Activated naive CD4-positive, alpha-beta T cell treated with anti-CD3 and anti-CD28 coated beads, Interleukin-2, amount 50 U/mL, for 72 hours (primary cell): ENCODE results near the gene BCDIN3D. TPM values are rescaled to one million over a fixed set of nuclear protein-coding genes. Genes with fewer than 3 reads are reported as not detected.
"Not testable (repeated sequence)": the region's sequence is repeated elsewhere in the genome, so short reads cannot be mapped to it uniquely, and the experiment has no call there.

Experiments
- ATAC-seq, 2 donors: fragments of 150-1000 bp; cut with Tn5 transposase; 2 replicates each; pipeline ENCODE4 v1.10.0; 2021; ENCODE audit warnings: mild to moderate bottlenecking in 2 of 2, moderate library complexity in 2 of 2
- DNase-seq, 2 donors: peaks; one replicate each; pipeline ENCODE4 v3.0.0; 2021 to 2022; ENCODE audit warnings: low spot score in 2 of 2
- H3K27ac Mint-ChIP-seq, 2 donors: one replicate each; pipeline ENCODE4 v1.8.0; 2022; ENCODE audit warnings: mild to moderate bottlenecking in 2 of 2, mixed read lengths in 2 of 2
- H3K36me3 Mint-ChIP-seq, 2 donors: one replicate each; pipeline ENCODE4 v1.8.0; 2022; ENCODE audit warnings: mixed read lengths in 2 of 2
- H3K9me3 Mint-ChIP-seq, 2 donors: one replicate each; pipeline ENCODE4 v1.8.0; 2022; ENCODE audit warnings: mixed read lengths in 2 of 2
- total RNA-seq, 2 donors: library from RNA; stranded (reverse); gene quantifications; one replicate each; pipeline ENCODE4 v1.2.3, GENCODE V29; 2022

BCDIN3D gene
- total RNA-seq, 2 donors from 2014 or later, result 2.5 to 5.4 TPM

- no peak for ATAC-seq
- Mint-ChIP-seq H3K9me3 (peaks cover 31 to 32% of the 10 kb centered on the region in 2 donors), H3K27ac (no peak overlapping the region), H3K36me3 (no peaks in the 10 kb centered on the region)
- no peak for DNase-seq
Observed at GRCh38 chr12:49881415-49882247, 38.7 kb upstream of the BCDIN3D start.

GRCh38 chr12:49880756-49881414 lies 38.0 kb upstream of the BCDIN3D start:
- ATAC-seq, result no peak
- DNase-seq, result no peak
- no peak overlapping the region for H3K27ac Mint-ChIP-seq
- no peaks in the 10 kb centered on the region for H3K36me3 Mint-ChIP-seq
- H3K9me3 Mint-ChIP-seq, result peaks cover 31 to 32% of the 10 kb centered on the region in 2 donors

- H3K9me3 Mint-ChIP-seq, result peaks cover 31 to 32% of the 10 kb centered on the region in 2 donors
- not testable (repeated sequence) for H3K27ac Mint-ChIP-seq, DNase-seq, ATAC-seq, H3K36me3 Mint-ChIP-seq
Observed at GRCh38 chr12:49879065-49879464, 36.2 kb upstream of the BCDIN3D start.

GRCh38 chr12:49878021-49878420 lies 35.1 kb upstream of the BCDIN3D start:
- no peak overlapping the region for H3K27ac Mint-ChIP-seq
- ATAC-seq (no peak), DNase-seq (no peak)
- H3K9me3 Mint-ChIP-seq, result peaks cover 31 to 32% of the 10 kb centered on the region in 2 donors
- H3K36me3 Mint-ChIP-seq, result no peaks in the 10 kb centered on the region

- no peak for ATAC-seq
- Mint-ChIP-seq H3K9me3 (peaks cover 31 to 32% of the 10 kb centered on the region in 2 donors), H3K36me3 (no peaks in the 10 kb centered on the region), H3K27ac (no peak overlapping the region)
- DNase-seq, result no peak
Observed at GRCh38 chr12:49877066-49877465, 34.2 kb upstream of the BCDIN3D start.

GRCh38 chr12:49876070-49876469 lies 33.2 kb upstream of the BCDIN3D start:
- H3K27ac Mint-ChIP-seq, result no peak overlapping the region
- H3K36me3 Mint-ChIP-seq, result no peaks in the 10 kb centered on the region
- ATAC-seq (no peak), DNase-seq (no peak)
- H3K9me3 Mint-ChIP-seq, result peaks cover 31 to 32% of the 10 kb centered on the region in 2 donors

- Mint-ChIP-seq H3K9me3 (peaks cover 26% of the 10 kb centered on the region in 2 donors), H3K27ac (no peak overlapping the region), H3K36me3 (no peaks in the 10 kb centered on the region)
- DNase-seq (peak in 1 of 2 donors; percentile 43), ATAC-seq (no peak)
Observed at GRCh38 chr12:49875115-49875720, 32.3 kb upstream of the BCDIN3D start.

GRCh38 chr12:49874142-49874897 lies 31.4 kb upstream of the BCDIN3D start:
- Mint-ChIP-seq H3K9me3 (peaks cover 17 to 18% of the 10 kb centered on the region in 2 donors), H3K36me3 (no peaks in the 10 kb centered on the region), H3K27ac (no peak overlapping the region)
- DNase-seq (peak in 1 of 2 donors; percentile 43), ATAC-seq (no peak)

- H3K9me3 Mint-ChIP-seq, result peaks cover 9% of the 10 kb centered on the region in 2 donors
- no peaks in the 10 kb centered on the region for H3K36me3 Mint-ChIP-seq
- H3K27ac Mint-ChIP-seq, result no peak overlapping the region
- peak in 1 of 2 donors; percentile 31 for DNase-seq
- ATAC-seq, result no peak
Observed at GRCh38 chr12:49873361-49873934, 30.5 kb upstream of the BCDIN3D start.

- DNase-seq (no peak), ATAC-seq (no peak)
- Mint-ChIP-seq H3K27ac (no peak overlapping the region), H3K9me3 (peaks cover 2% of the 10 kb centered on the region in 2 donors), H3K36me3 (no peaks in the 10 kb centered on the region)
Observed at GRCh38 chr12:49872781-49873181, 29.9 kb upstream of the BCDIN3D start.

GRCh38 chr12:49872381-49872780 lies 29.5 kb upstream of the BCDIN3D start:
- H3K9me3 Mint-ChIP-seq, result no peaks in the 10 kb centered on the region
- DNase-seq (peak in 1 of 2 donors; percentile 39), ATAC-seq (no peak)
- peak overlapping the region in 1 of 2 donors; percentile 23 for H3K27ac Mint-ChIP-seq
- H3K36me3 Mint-ChIP-seq, result no peaks in the 10 kb centered on the region

- ATAC-seq, H3K9me3 Mint-ChIP-seq, H3K27ac Mint-ChIP-seq, H3K36me3 Mint-ChIP-seq, DNase-seq: not testable (repeated sequence)
Observed at GRCh38 chr12:49871811-49872251, 28.9 kb upstream of the BCDIN3D start.

GRCh38 chr12:49871263-49871561 lies 28.3 kb upstream of the BCDIN3D start:
- no peak overlapping the region for H3K27ac Mint-ChIP-seq
- DNase-seq (no peak), ATAC-seq (no peak)
- no peaks in the 10 kb centered on the region for H3K36me3 Mint-ChIP-seq
- no peaks in the 10 kb centered on the region for H3K9me3 Mint-ChIP-seq

GRCh38 chr12:49870501-49871262 lies 27.8 kb upstream of the BCDIN3D start:
- no peaks in the 10 kb centered on the region for H3K9me3 Mint-ChIP-seq
- H3K27ac Mint-ChIP-seq, result no peak overlapping the region
- DNase-seq (no peak), ATAC-seq (no peak)
- H3K36me3 Mint-ChIP-seq, result no peaks in the 10 kb centered on the region

GRCh38 chr12:49869816-49870500 lies 27.1 kb upstream of the BCDIN3D start:
- Mint-ChIP-seq H3K36me3 (no peaks in the 10 kb centered on the region), H3K9me3 (no peaks in the 10 kb centered on the region), H3K27ac (no peak overlapping the region)
- DNase-seq (peak in 1 of 2 donors; percentile 47), ATAC-seq (no peak)
